Smooth muscle cell (in vitro differentiated cells): ENCODE data around the gene SEMA3B. TPM values are rescaled to one million over a fixed set of nuclear protein-coding genes. Genes with fewer than 3 reads are reported as not detected.
"Not testable (repeated sequence)": the region's sequence is repeated elsewhere in the genome, so short reads cannot be mapped to it uniquely, and the experiment has no call there.

Experiments
- DNase-seq: peaks from one replicate; lab custom pipeline; 2025; ENCODE audit not compliant: unreplicated experiment; lab: John Stamatoyannopoulos, UW
- H2AFZ ChIP-seq: fragments of 200-600 bp; sonication (generic); 2 replicates; pipeline ENCODE4 v1.6.0; 2016; ENCODE audit warnings: antibody characterized with exemption, low read depth, mild to moderate bottlenecking
- H3F3A ChIP-seq: fragments of 200-600 bp; sonication (generic); 2 replicates; pipeline ENCODE4 v1.6.0; 2017; ENCODE audit warnings: antibody characterized with exemption, low read depth
- H3K27ac ChIP-seq: fragments of 200-600 bp; sonication (generic); 2 replicates; pipeline ENCODE4 v1.5.1; 2016; ENCODE audit warnings: low read depth, mild to moderate bottlenecking
- H3K27me3 ChIP-seq: fragments of 200-600 bp; sonication (generic); 2 replicates; pipeline ENCODE4 v1.6.1; 2016; ENCODE audit warnings: low read depth, mild to moderate bottlenecking
- H3K36me3 ChIP-seq: fragments of 200-600 bp; sonication (generic); 2 replicates; pipeline ENCODE4 v1.5.1; 2016; ENCODE audit warnings: low read depth
- H3K4me1 ChIP-seq: fragments of 200-600 bp; sonication (generic); 2 replicates; pipeline ENCODE4 v1.5.1; 2016; ENCODE audit warnings: low read depth
- H3K4me2 ChIP-seq: fragments of 200-600 bp; sonication (generic); 2 replicates; pipeline ENCODE4 v1.6.0; 2016; ENCODE audit warnings: mild to moderate bottlenecking
- H3K4me3 ChIP-seq: fragments of 200-600 bp; sonication (generic); 2 replicates; pipeline ENCODE4 v1.5.1; 2016; ENCODE audit warnings: mild to moderate bottlenecking
- H3K79me2 ChIP-seq: fragments of 200-600 bp; sonication (generic); 2 replicates; pipeline ENCODE4 v1.6.0; 2016; ENCODE audit warnings: low read depth, mild to moderate bottlenecking
- H3K9ac ChIP-seq: fragments of 200-600 bp; sonication (generic); 2 replicates; pipeline ENCODE4 v1.6.0; 2016; ENCODE audit warnings: low read depth
- H3K9me3 ChIP-seq: fragments of 200-600 bp; sonication (generic); replicated peaks from 2 replicates; pipeline ENCODE4 v1.5.1; 2016; ENCODE audit warnings: low read depth
- H4K20me1 ChIP-seq: fragments of 200-600 bp; sonication (generic); 2 replicates; pipeline ENCODE4 v1.6.0; 2016; ENCODE audit warnings: low read depth
- WGBS: methylation state at CpG from one replicate; pipeline ENCODE4 v1.1.7; 2016; ENCODE audit warnings: low lambda C conversion rate; 5-methylcytosine and 5-hydroxymethylcytosine counted together
- polyA plus RNA-seq: library from polyadenylated mRNA; unstranded; fragments of >200 nt; fragmentation: Nextera tagmentation; extraction: Ambion mirVana; gene quantifications from 2 replicates; pipeline ENCODE4 v1.2.1, GENCODE V29; 2016
- total RNA-seq: library from RNA; depleted of rRNA; stranded (reverse); fragments of >200 nt; gene quantifications from 2 replicates; pipeline ENCODE4 v1.2.3, GENCODE V29; 2014
- TF ChIP-seq, protein P1 (sequence below): fragments of 200-600 bp; sonication (generic); IDR thresholded peaks from 2 replicates; pipeline ENCODE4 v1.5.1; 2017; ENCODE audit warnings: borderline replicate concordance, mild to moderate bottlenecking, antibody characterized with exemption; ENCODE audit not compliant: insufficient read depth, poor library complexity, severe bottlenecking

Gene SEMA3B
- total and polyA plus RNA-seq, 2 experiments from 2014 or later, result 26.3 to 48.3 TPM

DNA sequence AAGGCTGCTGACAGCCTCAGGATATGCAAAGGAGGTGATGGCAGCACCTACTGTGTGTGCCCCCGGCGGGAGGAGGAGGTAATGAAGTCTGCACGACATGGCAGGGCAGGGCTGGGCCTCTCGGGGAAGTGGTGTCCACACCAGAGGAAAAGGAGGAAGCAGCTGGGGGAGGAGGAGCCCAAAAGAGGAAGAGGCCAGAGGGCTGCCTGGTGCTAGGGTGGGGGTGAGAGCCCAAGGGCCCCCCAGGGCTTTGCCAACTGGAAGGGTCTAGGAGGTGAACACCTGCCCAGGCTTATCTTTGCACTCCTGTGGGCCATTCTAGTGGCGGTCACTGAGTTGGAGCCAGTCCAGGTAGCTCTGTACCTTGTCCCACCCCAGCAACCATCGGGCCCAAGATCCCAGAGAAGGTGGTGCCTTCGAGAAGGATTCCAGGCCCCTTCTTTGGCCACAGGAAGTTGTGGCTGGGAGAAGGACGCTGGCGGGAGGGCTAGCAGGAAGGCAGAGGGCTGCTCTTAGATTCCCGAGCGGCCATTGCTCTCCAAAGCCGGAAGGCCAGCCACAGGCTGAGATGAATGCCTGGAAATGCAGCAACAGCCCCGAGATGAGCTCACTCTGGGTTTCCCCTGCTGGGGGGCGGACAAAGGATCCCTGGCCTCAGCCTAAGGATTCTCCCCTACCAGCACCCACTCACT, 25.9 kb upstream of the SEMA3B start:
- Histone ChIP-seq H3K4me2 (peak overlapping the region; percentile 44), H3K9ac (peak overlapping the region; percentile 69), H3K27me3 (no peaks in the 10 kb centered on the region), H4K20me1 (peaks cover 79% of the 10 kb centered on the region), H3K4me3 (no peak overlapping the region), H3K27ac (peak overlapping the region; percentile 93), H3K36me3 (no peaks in the 10 kb centered on the region), H3K9me3 (no peaks in the 10 kb centered on the region), H3K79me2 (peaks cover 93% of the 10 kb centered on the region), H3K4me1 (peaks cover 71% of the 10 kb centered on the region), H2AFZ (no peak overlapping the region), H3F3A (peaks cover 23% of the 10 kb centered on the region)
- WGBS, result 40% methylated on average over 14 of the region's 14 CpGs
- peak; percentile 8 for DNase-seq
- TF ChIP-seq, protein P1, sequence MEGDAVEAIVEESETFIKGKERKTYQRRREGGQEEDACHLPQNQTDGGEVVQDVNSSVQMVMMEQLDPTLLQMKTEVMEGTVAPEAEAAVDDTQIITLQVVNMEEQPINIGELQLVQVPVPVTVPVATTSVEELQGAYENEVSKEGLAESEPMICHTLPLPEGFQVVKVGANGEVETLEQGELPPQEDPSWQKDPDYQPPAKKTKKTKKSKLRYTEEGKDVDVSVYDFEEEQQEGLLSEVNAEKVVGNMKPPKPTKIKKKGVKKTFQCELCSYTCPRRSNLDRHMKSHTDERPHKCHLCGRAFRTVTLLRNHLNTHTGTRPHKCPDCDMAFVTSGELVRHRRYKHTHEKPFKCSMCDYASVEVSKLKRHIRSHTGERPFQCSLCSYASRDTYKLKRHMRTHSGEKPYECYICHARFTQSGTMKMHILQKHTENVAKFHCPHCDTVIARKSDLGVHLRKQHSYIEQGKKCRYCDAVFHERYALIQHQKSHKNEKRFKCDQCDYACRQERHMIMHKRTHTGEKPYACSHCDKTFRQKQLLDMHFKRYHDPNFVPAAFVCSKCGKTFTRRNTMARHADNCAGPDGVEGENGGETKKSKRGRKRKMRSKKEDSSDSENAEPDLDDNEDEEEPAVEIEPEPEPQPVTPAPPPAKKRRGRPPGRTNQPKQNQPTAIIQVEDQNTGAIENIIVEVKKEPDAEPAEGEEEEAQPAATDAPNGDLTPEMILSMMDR, result no peak

DNA sequence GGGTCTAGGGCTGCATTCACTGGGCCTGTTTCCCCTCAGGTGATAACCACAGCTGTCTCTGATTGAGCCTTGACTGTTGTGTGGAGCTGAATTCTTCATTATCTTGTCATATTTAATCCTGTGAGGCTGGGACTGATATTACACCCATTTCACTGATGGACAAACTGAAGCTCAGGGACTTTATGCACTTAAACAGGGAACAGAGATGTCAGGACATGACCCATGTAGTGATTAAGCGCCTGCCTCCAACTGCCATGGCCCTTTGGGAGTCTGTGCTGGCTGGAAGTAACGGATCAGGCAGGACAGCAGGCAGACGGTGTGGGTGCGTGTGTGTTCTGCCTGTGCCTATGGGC, 25.4 kb upstream of the SEMA3B start:
- Histone ChIP-seq H2AFZ (no peak overlapping the region), H3K4me1 (peaks cover 66% of the 10 kb centered on the region), H3K79me2 (peaks cover 93% of the 10 kb centered on the region), H3K4me2 (no peak overlapping the region), H3K27me3 (no peaks in the 10 kb centered on the region), H3K36me3 (no peaks in the 10 kb centered on the region), H3K9me3 (no peaks in the 10 kb centered on the region), H3K4me3 (no peak overlapping the region), H3K9ac (peak overlapping the region; percentile 69), H3F3A (peaks cover 23% of the 10 kb centered on the region), H3K27ac (peak overlapping the region; percentile 93), H4K20me1 (peaks cover 79% of the 10 kb centered on the region)
- TF ChIP-seq, protein P1, result no peak
- WGBS, result 91% methylated on average over 4 of the region's 4 CpGs
- DNase-seq, result no peak

DNA sequence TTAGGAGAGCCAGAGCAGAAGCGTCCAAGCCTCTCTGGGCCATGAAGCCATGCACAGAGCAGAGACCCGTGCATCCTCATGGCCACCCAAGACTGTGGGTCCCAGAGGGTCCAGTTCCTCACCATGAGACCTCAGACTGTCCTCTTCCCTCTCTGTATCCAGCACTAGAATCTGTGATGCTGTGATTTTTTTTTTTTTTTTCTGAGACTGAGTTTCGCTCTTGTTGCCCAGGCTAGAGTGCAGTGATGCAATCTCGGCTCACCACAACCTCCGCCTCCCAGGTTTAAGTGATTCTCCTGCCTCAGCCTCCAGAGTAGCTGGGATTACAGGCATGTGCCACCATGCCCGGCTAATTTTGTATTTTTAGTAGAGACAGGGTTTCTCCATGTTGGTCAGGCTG, 24.1 kb upstream of the SEMA3B start:
- Histone ChIP-seq H3F3A (peaks cover 23% of the 10 kb centered on the region), H3K79me2 (peaks cover 93% of the 10 kb centered on the region), H3K4me1 (peaks cover 54% of the 10 kb centered on the region), H4K20me1 (peaks cover 79% of the 10 kb centered on the region), H3K27ac (peak overlapping the region; percentile 93)
- WGBS, result 71% methylated on average over 6 of the region's 6 CpGs
- H3K4me3 ChIP-seq, H3K9ac ChIP-seq, H3K4me2 ChIP-seq, H3K27me3 ChIP-seq, H3K36me3 ChIP-seq, DNase-seq, H2AFZ ChIP-seq, H3K9me3 ChIP-seq: not testable (repeated sequence)

DNA sequence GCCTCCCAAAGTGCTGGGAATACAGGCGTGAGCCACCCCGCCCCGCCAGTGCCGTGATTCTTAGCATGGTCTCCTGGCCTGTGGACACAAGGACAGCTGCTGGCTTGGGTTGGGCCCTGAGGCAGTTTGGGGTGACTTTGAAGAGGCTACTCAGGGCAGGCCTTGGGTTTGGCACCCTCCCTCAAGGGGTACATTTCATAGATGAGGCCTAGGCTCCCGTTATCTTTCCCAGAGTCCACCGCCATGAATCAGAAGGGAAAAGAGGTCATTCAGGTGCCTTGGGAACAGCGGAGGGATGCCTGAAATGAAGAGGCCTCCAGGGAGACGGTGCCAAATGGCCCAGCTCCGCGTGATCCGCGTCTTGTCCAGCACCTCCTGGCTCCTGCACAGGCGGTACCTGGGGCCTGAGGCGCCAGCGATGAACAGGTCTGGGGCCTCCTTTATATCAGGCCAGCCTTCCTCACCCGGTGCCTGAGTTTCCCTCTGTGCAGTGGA, 23.6 kb upstream of the SEMA3B start:
- H3K27ac ChIP-seq, result peak overlapping the region; percentile 93
- 77% methylated on average over 16 of the region's 16 CpGs for WGBS
- peaks cover 93% of the 10 kb centered on the region for H3K79me2 ChIP-seq
- no peaks in the 10 kb centered on the region for H3K9me3 ChIP-seq
- no peaks in the 10 kb centered on the region for H3K36me3 ChIP-seq
- TF ChIP-seq, protein P1, result no peak
- peak overlapping the region; percentile 86 for H3K4me2 ChIP-seq
- no peak for DNase-seq
- no peak overlapping the region for H2AFZ ChIP-seq
- peaks cover 23% of the 10 kb centered on the region for H3F3A ChIP-seq
- H3K9ac ChIP-seq, result peak overlapping the region; percentile 74
- no peaks in the 10 kb centered on the region for H3K27me3 ChIP-seq
- H3K4me1 ChIP-seq, result peaks cover 49% of the 10 kb centered on the region
- peak overlapping the region; percentile 42 for H3K4me3 ChIP-seq
- H4K20me1 ChIP-seq, result peaks cover 79% of the 10 kb centered on the region
